ENCODE measurements around the gene SLC6A18.

SLC6A18 gene

GRCh38 chr5:1187234-1187949, 37.8 kb upstream of the SLC6A18 start:
- no peak for DNase-seq (ENCODE audit: low read depth)

DNA sequence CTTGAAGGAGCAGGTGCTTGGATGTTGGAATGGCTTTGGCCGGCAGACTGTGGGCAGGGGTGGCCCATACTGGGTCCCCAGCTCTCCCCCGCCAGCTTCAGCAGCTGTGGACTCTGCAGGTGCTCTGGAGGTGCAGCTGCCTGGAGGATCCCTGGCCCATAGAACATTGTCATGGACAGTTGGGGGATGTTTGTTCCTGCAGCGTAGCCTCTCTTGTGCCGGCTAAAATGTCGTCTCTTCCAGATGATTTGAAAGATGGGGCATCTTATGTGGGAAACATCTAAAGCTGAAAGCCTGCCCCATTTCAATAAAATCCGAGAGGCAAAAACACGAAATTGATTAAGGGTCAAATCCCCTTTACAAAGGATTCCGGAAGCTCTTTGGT, 37.2 kb upstream of the SLC6A18 start:
- DNase-seq (ENCODE audit: low read depth) = no peak

GRCh38 chr5:1188464-1188863, 36.7 kb upstream of the SLC6A18 start:
- DNase-seq (ENCODE audit: low read depth) = no peak

- DNase-seq (ENCODE audit: low read depth) = no peak
These were observed 35.9 kb upstream of the SLC6A18 start for GRCh38 chr5:1189269-1189668.

DNA sequence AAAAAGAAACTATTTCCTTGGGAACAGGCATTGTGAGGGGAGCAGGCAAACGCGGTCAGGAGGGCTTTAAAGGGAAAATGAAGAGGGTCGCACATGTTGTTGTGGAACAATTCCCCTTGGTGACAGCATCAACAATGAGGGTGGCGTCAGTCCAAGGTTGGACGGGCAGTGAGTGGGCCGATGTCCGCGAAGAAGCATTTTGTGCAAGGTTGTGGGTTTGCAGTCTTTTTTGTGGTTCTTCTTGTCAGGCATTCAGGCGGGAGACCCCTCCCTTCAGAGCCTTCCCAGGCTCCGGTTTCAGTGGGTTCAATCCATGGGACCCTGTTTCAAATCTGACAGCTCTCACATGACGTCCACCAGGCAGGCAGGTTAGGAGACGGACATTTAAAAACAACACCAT, 34.9 kb upstream of the SLC6A18 start:
- DNase-seq (ENCODE audit: low read depth) = no peak

DNA sequence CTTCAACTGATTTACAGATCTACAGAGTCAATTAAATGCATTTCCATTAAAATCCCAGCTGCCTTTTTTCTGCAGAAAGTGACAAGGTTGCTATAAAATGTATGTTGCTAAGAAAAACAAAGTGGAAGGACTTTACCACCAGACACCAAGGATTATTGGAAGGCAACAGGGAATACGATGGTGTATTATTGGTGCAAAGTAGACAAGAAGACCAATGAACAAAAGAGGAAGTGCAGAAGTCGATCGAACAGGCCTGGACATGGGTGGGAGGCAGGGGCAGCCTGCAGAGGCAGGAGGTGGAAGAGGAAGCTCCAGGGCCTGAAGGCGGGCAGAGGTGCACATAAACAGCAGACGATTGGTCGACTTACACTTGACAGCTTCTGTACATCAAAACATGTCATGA, 34.3 kb upstream of the SLC6A18 start:
- no peak for DNase-seq (ENCODE audit: low read depth)

GRCh38 chr5:1192971-1193590, 32.1 kb upstream of the SLC6A18 start:
- DNase-seq (ENCODE audit: low read depth) = no peak

GRCh38 chr5:1193591-1193985, 31.6 kb upstream of the SLC6A18 start:
- DNase-seq (ENCODE audit: low read depth) = no peak

DNA sequence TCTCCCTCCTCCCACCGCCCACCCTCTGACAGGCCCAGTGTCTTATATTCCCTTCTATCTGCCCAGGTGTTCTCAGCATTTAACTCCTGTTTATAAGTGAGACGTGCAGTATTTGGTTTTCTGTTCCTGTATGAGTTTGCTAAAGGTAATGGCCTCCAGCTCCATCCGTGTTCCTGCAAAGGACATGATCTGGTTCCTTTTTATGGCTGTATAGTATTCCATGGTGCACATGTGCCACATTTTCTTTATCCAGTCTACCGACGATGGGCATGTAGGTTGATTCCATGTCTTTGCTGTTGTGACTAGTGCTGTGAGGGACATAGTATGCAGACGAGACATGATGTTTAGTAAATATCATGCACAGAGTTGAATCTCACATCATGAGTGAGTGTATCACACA, 30.8 kb upstream of the SLC6A18 start:
- no peak for DNase-seq (ENCODE audit: low read depth)

DNA sequence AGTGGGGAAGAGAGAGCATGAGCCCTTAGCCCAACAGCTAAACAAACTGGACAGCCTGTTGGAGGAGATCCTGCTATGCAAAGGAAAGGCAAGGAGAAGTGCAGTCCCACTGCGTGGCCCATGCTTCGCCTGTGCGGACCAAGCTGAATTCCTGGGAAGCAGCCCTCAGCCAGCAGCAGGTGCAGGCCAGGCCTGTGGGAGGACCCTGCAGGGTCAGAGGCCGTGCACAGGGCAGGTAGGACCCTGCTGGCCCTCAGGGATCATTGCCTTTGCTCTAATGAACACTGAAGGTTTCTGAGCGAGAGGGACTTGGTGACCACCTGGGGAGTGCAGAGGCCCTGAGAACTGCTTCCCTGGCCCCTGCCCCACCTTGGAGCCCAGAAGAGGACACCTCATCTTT, 29.7 kb upstream of the SLC6A18 start:
- no peak for DNase-seq (ENCODE audit: low read depth)

DNA sequence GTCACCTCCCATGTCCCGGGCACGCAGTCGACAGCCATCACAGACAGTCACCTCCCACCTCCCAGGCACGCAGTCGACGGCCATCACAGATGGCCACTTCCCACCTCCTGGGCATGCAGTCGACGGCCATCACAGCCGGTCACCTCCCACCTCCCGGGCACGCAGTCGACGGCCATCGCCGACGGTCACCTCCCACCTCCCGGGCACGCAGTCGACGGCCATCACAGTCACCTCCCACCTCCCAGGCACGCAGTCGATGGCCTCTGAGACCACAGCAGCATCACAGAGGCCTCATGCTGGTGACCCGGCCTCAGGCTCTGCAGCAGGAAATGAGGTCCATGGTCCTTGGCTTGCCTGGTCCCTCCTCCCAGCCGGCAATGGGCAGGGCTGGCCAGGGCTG, 29.3 kb upstream of the SLC6A18 start:
- no peak for DNase-seq (ENCODE audit: low read depth)

GRCh38 chr5:1196562-1196961, 28.6 kb upstream of the SLC6A18 start:
- DNase-seq (ENCODE audit: low read depth) = no peak

- no peak for DNase-seq (ENCODE audit: low read depth)
These were observed 27.1 kb upstream of the SLC6A18 start for GRCh38 chr5:1197876-1198666.

- no peak for DNase-seq (ENCODE audit: low read depth)
These were observed 25.9 kb upstream of the SLC6A18 start for GRCh38 chr5:1199340-1199648.

- no peak for DNase-seq (ENCODE audit: low read depth)
These were observed 25.3 kb upstream of the SLC6A18 start for GRCh38 chr5:1199649-1200494.

DNA sequence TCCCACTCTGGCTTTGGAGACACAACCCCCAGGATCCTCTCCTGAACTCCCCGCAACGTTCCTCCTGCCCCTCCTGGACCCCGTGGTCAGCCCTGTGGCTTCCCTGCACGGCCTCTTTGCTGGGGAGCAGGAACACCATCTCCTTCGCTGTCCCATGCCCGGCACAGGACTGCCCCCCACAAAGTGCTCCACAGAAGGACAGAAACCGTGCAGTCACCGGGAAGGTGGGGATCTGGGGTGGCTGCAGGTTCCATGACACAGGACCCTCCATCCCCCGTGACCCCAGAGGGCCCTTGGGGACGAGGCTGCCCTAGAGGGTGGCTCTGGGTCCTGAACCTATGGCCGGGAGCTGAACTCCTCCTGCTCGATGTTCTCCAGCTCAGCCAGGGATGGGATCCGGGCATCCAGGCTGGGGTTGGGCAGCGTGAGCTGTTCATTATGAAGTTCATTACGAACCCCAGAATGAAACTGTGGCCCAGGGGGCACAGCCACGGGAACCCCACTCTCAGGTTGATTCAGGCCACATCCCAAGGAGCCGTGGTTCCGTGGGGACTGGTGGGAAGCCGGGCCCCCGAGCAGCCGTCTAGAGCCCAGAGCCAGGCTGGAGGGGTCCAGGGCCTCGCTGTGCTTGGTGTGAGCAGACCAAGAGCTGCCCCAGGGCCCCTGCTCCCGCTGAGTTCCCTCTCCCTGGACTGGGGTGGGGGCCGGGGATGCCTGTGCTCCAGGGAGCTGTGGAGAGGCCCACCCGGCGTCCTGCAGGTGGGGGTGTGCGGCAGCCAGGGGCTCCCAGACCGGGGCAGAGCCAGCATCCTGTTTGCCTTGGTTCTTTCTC, 24.5 kb upstream of the SLC6A18 start:
- no peak for DNase-seq (ENCODE audit: low read depth)

DNA sequence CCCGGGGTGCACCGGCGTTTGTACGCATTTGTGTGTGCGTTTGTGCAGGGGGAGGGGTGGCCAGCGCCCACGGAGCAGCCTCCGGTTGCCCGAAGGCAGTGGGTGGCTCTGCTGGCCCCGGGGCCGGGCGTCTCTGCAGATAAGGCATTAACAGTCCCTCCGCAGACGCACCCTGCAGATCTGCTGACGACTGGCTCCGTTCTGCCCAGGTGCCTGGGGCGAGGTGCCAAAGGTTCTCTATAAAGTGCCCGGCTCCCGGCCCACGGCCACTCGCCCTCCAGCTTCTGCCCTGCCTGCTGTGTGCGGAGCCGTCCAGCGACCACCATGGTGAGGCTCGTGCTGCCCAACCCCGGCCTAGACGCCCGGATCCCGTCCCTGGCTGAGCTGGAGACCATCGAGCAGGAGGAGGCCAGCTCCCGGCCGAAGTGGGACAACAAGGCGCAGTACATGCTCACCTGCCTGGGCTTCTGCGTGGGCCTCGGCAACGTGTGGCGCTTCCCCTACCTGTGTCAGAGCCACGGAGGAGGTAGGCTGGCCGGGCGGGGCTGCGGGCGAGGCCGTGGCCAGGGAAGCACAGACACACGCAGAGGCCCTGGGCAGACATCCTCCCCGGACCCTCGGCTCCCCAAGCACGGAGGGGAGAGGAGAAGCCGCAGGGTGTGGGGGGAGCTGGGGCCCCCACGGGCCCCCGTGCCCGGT, 23.7 kb upstream of the SLC6A18 start, which contains the start of gene SLC6A19:
SLC6A19 (plus strand) TSS at position 269 of the 699 bp plus-strand sequence; CDS start at position 325, 56 bp downstream.
- no peak for DNase-seq (ENCODE audit: low read depth)

GRCh38 chr5:1202026-1202797, 23.0 kb upstream of the SLC6A18 start:
- DNase-seq (ENCODE audit: low read depth) = no peak

- DNase-seq (ENCODE audit: low read depth) = no peak
These were observed 22.4 kb upstream of the SLC6A18 start for GRCh38 chr5:1202798-1203185.

Measured in non-pigmented ciliary epithelial cell (primary cell).